ENCODE data around the gene DSCAM. TPM values are rescaled to one million over a fixed set of nuclear protein-coding genes. Genes with fewer than 3 reads are reported as not detected.

The DSCAM gene
- total RNA-seq, 2 experiments from 2014 or later, result not detected

DNA sequence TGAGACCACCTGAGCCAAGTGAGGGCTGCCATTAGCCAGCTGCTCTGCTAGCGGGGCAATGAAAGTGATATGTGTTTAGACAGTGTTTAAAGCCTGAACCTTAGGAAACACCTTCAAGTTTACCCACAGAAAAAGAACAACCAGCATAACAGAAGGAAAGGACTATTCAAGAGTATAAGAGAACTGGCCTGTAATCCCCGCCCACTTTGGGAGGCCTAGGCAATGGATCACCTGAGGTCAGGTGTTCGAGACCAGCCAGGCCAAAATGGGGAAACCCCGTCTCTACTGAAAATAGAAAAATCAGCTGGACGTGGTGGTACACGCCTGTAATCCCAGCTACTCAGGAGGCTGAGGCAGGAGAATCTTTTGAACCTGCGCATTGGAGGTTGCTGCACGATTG, 830.3 kb downstream of the DSCAM start:
- H3K27ac Mint-ChIP-seq, result no peak overlapping the region
- H3K9me3 Mint-ChIP-seq, result peaks cover 11% of the 10 kb centered on the region
- ChIA-PET POLR2A (no interaction called here), CTCF (no interaction called here)
- H3K4me3 Mint-ChIP-seq, result no peak overlapping the region
- intact Hi-C loops (cut with micrococcal nuclease), result no loop called here
- TF ChIP-seq, protein P1, sequence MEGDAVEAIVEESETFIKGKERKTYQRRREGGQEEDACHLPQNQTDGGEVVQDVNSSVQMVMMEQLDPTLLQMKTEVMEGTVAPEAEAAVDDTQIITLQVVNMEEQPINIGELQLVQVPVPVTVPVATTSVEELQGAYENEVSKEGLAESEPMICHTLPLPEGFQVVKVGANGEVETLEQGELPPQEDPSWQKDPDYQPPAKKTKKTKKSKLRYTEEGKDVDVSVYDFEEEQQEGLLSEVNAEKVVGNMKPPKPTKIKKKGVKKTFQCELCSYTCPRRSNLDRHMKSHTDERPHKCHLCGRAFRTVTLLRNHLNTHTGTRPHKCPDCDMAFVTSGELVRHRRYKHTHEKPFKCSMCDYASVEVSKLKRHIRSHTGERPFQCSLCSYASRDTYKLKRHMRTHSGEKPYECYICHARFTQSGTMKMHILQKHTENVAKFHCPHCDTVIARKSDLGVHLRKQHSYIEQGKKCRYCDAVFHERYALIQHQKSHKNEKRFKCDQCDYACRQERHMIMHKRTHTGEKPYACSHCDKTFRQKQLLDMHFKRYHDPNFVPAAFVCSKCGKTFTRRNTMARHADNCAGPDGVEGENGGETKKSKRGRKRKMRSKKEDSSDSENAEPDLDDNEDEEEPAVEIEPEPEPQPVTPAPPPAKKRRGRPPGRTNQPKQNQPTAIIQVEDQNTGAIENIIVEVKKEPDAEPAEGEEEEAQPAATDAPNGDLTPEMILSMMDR (IDR thresholded peaks at IDR 0.05), result no peak
- DNase-seq (no peak), ATAC-seq (no peak)
- no peaks in the 10 kb centered on the region for H3K36me3 Mint-ChIP-seq (ENCODE audit: low read depth)
- H3K27me3 Mint-ChIP-seq, result no peaks in the 10 kb centered on the region
- H3K4me1 Mint-ChIP-seq (ENCODE audit: low read depth), result no peaks in the 10 kb centered on the region

DNA sequence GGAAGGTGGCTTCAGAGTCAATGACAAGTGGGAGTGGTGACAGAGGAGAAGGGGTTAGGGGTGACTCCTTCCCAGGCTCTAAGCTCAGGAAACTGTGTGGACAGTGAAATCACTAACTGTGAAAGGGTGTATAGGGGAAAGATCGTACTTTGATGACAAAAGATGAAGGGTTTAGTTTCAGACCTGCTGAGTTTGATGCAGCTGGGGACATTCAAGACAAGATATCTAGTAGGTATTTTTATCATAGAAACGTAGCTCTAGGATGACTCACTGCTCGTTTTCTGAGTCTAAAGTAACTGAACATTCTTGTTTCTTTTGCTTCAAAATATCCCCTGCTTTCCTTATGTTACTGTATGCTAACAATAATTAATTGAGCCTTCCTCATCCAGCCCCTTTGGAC, 830.7 kb downstream of the DSCAM start:
- H3K27ac Mint-ChIP-seq, result no peak overlapping the region
- CTCF ChIA-PET, result no interaction called here
- no peaks in the 10 kb centered on the region for H3K4me1 Mint-ChIP-seq (ENCODE audit: low read depth)
- POLR2A ChIA-PET, result no interaction called here
- H3K4me3 Mint-ChIP-seq, result no peak overlapping the region
- intact Hi-C loops (cut with micrococcal nuclease), result no loop called here
- H3K36me3 Mint-ChIP-seq (ENCODE audit: low read depth), result no peaks in the 10 kb centered on the region
- TF ChIP-seq, protein P1 (IDR thresholded peaks at IDR 0.05), result no peak
- H3K27me3 Mint-ChIP-seq, result no peaks in the 10 kb centered on the region
- no peak for ATAC-seq
- no peak for DNase-seq
- peaks cover 11% of the 10 kb centered on the region for H3K9me3 Mint-ChIP-seq

DNA sequence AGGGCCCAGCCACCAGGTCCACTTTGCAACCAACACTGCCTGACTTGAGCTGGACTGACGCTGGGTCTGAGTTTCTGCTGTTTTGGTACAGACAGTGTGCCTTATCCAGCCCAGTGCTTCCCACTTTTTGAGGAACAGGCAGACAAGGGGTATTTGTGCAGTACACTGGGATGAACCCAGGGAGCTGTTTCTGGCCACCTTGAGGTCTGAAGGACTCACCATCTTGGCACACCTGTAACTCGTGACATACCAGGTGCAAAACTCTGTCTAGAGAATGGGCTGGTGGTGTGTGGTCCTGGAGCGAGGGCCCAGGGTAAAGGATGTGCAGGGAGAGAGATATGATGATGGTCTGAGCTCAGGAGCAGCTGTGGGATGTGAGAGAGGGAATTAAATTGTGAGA, 831.1 kb downstream of the DSCAM start:
- intact Hi-C loops (cut with micrococcal nuclease), result no loop called here
- POLR2A ChIA-PET, result no interaction called here
- Mint-ChIP-seq H3K27ac (no peak overlapping the region), H3K4me1 (ENCODE audit: low read depth) (no peaks in the 10 kb centered on the region), H3K27me3 (no peaks in the 10 kb centered on the region), H3K9me3 (peaks cover 10% of the 10 kb centered on the region), H3K4me3 (no peak overlapping the region), H3K36me3 (ENCODE audit: low read depth) (no peaks in the 10 kb centered on the region)
- TF ChIP-seq, protein P1 (IDR thresholded peaks at IDR 0.05), result no peak
- no peak for DNase-seq
- ATAC-seq, result no peak
- CTCF ChIA-PET, result no interaction called here

DNA sequence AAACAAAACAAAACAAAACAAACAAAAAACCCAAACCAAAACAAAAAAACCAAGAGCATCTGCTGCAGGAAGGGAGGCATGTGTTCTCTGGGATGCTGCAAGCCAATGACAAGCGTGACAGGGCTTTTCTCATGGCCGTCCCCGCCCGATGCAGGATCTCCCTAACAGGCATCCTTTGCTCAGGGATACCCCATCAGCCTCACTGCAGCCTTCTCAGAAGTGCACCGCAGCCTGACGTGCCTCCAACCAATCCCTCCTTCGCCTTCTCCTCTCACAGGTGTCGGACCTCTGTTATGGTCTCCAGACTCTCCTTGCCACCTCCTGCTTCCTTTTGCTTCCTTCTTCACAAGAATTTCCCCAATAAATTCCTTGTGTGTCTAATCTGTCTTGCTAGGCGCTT, 832.6 kb downstream of the DSCAM start:
- POLR2A ChIA-PET, result no interaction called here
- H3K27ac Mint-ChIP-seq, result no peak overlapping the region

DNA sequence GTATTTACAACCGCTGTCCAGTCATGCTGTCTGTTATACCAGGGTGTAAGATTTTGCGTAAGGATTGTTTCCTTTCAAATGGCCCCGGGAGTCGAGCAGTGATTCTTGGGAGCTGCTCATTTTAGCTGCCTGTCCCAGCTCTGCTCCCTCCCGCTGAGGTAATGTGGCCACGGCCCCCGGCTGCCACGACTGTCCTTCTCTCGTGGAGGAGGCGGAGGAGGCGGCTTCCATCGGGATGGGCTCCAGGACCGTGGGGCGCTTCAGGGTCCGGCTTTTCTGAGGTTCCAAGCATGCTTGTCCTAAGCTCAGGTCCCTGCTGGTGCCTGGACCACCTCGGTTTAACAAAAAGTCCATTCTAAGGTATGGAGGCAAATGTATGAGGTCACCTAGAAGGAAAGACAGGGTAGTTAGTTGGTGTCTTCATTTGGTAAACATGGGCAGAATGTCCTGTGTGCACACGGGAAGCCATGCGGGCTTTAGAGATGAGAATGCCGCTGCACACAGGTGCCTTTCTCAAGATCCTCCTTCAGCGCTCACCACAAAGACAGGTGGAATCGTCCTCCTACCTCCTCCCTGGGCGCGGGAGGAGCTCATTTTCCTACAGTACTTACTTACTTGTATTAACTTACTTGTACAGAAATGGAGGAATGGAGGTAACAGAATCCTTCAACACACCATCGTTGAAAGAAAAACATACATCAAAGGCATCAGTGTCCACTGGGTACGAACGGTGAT, 833.8 kb downstream of the DSCAM start:
- H3K27ac Mint-ChIP-seq, result no peak overlapping the region
- H3K36me3 Mint-ChIP-seq (ENCODE audit: low read depth), result no peaks in the 10 kb centered on the region
- DNase-seq (no peak), ATAC-seq (no peak)
- POLR2A ChIA-PET, result no interaction called here
- no peaks in the 10 kb centered on the region for H3K27me3 Mint-ChIP-seq
- H3K4me3 Mint-ChIP-seq, result no peak overlapping the region
- CTCF ChIA-PET, result no interaction called here
- TF ChIP-seq, protein P1 (IDR thresholded peaks at IDR 0.05), result no peak
- peaks cover 8% of the 10 kb centered on the region for H3K9me3 Mint-ChIP-seq
- intact Hi-C loops (cut with micrococcal nuclease), result no loop called here
- no peaks in the 10 kb centered on the region for H3K4me1 Mint-ChIP-seq (ENCODE audit: low read depth)

More for the DNA sequence above, 832.6 kb downstream of the DSCAM start:
- H3K9me3 Mint-ChIP-seq, result peaks cover 8% of the 10 kb centered on the region
- no peaks in the 10 kb centered on the region for H3K4me1 Mint-ChIP-seq (ENCODE audit: low read depth)
- H3K4me3 Mint-ChIP-seq, result no peak overlapping the region
- H3K27me3 Mint-ChIP-seq, result no peaks in the 10 kb centered on the region
- intact Hi-C loops (cut with micrococcal nuclease), result no loop called here
- DNase-seq, result no peak
- no peak for ATAC-seq
- H3K36me3 Mint-ChIP-seq (ENCODE audit: low read depth), result no peaks in the 10 kb centered on the region
- CTCF ChIA-PET, result no interaction called here
- TF ChIP-seq, protein P1 (IDR thresholded peaks at IDR 0.05), result no peak

All from activated CD8-positive, alpha-beta T cell treated with anti-CD3 and anti-CD28 coated beads for 36 hours (primary cell).